K562 (cell line): Measurements from ENCODE around the gene TFF1. TPM values are rescaled to one million over a fixed set of nuclear protein-coding genes. Genes with fewer than 3 reads are reported as not detected.

Source experiments
- ATAC-seq: fragments of 200-7000 bp; cut with Tn5 transposase; 3 replicates; pipeline ENCODE4 v1.9.1; 2020; ENCODE audit warnings: moderate library complexity
- BruUV-seq: library from RNA; stranded (reverse); fragments of 400-500 nt; replicated peaks from 2 replicates; lab custom pipeline; 2021; lab: Mats Ljungman, UMichigan
- CTCF ChIA-PET: fragments of 300-600 bp; formaldehyde crosslinking; extraction: SDS; loops from one replicate; lab custom pipeline; 2021; ENCODE audit warnings: low intra/inter-chr PET ratio; lab: Yijun Ruan, JAX
- POLR2A ChIA-PET: fragments of 300-600, 350-650 bp; sonication (Branson Sonifier 250); formaldehyde crosslinking; extraction: SDS; loops from one replicate; lab custom pipeline; 2021; ENCODE audit warnings: antibody characterized with exemption, inconsistent platforms; lab: Yijun Ruan, JAX
- DNase-seq, 4 experiments: peaks; one replicate each; pipeline versions ENCODE4 v3.0.0 to v3.0.0-alpha.2; 2011 to 2018; ENCODE audit warnings: low spot score in 3 of 4, mixed read lengths in 3 of 4; ENCODE audit errors: extremely low read depth in 1 of 4
- FAIRE-seq: peaks from 2 replicates; lab custom pipeline; 2011; peaks lifted over from hg19 to GRCh38; lab: Jason Lieb, UNC
- H2AFZ ChIP-seq: 2 replicates; pipeline ENCODE4 v1.6.0; 2011; ENCODE audit warnings: low read depth, low read length, control low read depth, inconsistent platforms
- H3K27ac ChIP-seq: fragments of 200-600 bp; 3 replicates; pipeline ENCODE4 v1.8.0; 2011; ENCODE audit warnings: low read depth, mild to moderate bottlenecking, control low read depth, inconsistent platforms, low read length, moderate library complexity, mixed read lengths; ENCODE audit errors: extremely low read depth
- H3K27me3 ChIP-seq, 2 experiments: fragments of 300-600 bp in 1 of 2; 2 replicates in 1 of 2; 3 replicates in 1 of 2; pipeline versions ENCODE4 v1.6.0 to v1.8.0; 2011; ENCODE audit warnings: inconsistent platforms in 2 of 2, low read length in 2 of 2, mild to moderate bottlenecking in 1 of 2, mixed read lengths in 1 of 2, moderate library complexity in 1 of 2; ENCODE audit not compliant: control insufficient read depth in 2 of 2, insufficient read depth in 2 of 2
- H3K36me3 ChIP-seq: fragments of 300-600 bp; 3 replicates; pipeline ENCODE4 v1.8.0; 2011; ENCODE audit warnings: mild to moderate bottlenecking, low read length, inconsistent platforms; ENCODE audit not compliant: control insufficient read depth, insufficient read depth
- H3K4me1 ChIP-seq, 2 experiments: fragments of 200-600 bp in 1 of 2; replicated peaks in 1 of 2; 2 replicates in 1 of 2; 3 replicates in 1 of 2; pipeline versions ENCODE4 v1.5.1 to v1.8.0; 2011; ENCODE audit warnings: inconsistent platforms in 2 of 2, low read length in 2 of 2, mild to moderate bottlenecking in 1 of 2, mixed read lengths in 1 of 2, moderate library complexity in 1 of 2; ENCODE audit not compliant: control insufficient read depth in 2 of 2, insufficient read depth in 2 of 2
- H3K4me2 ChIP-seq: 2 replicates; pipeline ENCODE4 v1.6.1; 2011; ENCODE audit warnings: low read length, control low read depth, inconsistent platforms, mixed read lengths; ENCODE audit not compliant: insufficient read depth
- H3K4me3 ChIP-seq: fragments of 200-600 bp; sonication (generic), shearing (Covaris generic); 2 replicates; pipeline ENCODE4 v1.5.1; 2016; ENCODE audit warnings: control low read depth, inconsistent platforms
- H3K79me2 ChIP-seq: fragments of 200-600 bp; 3 replicates; pipeline ENCODE4 v1.8.0; 2011; ENCODE audit warnings: low read length, inconsistent platforms; ENCODE audit not compliant: control insufficient read depth, insufficient read depth
- H3K9ac ChIP-seq, 2 experiments: 2 replicates each; pipeline versions ENCODE4 v1.6.0 to v1.6.1; 2011; ENCODE audit warnings: low read depth in 2 of 2, low read length in 2 of 2, control low read depth in 1 of 2, inconsistent platforms in 1 of 2, mild to moderate bottlenecking in 1 of 2, mixed read lengths in 1 of 2; ENCODE audit not compliant: insufficient read depth in 1 of 2
- H3K9me1 ChIP-seq: one replicate; pipeline ENCODE4 v1.6.0; 2011; ENCODE audit warnings: inconsistent platforms, mild to moderate bottlenecking, low read length, moderate library complexity; ENCODE audit not compliant: control insufficient read depth, insufficient read depth
- H3K9me3 ChIP-seq: replicated peaks from 2 replicates; pipeline ENCODE4 v1.5.1; 2011; ENCODE audit warnings: low read depth, low read length, inconsistent platforms; ENCODE audit not compliant: control insufficient read depth, insufficient read depth
- H4K20me1 ChIP-seq: replicated peaks from 2 replicates; pipeline ENCODE4 v1.6.1; 2011; ENCODE audit warnings: low read length, inconsistent platforms, mixed read lengths; ENCODE audit not compliant: control insufficient read depth, insufficient read depth
- ELF2 ChIP-seq: fragments of 250-450 bp; sonication (Bioruptor Pico); IDR thresholded peaks from 2 replicates; pipeline ENCODE4 v1.5.0; 2021; ENCODE audit warnings: mild to moderate bottlenecking
- FIP1L1 ChIP-seq: fragments of 200-400 bp; formaldehyde crosslinking; IDR thresholded peaks from 2 replicates; pipeline ENCODE4 v1.6.1; 2018; ENCODE audit warnings: mild to moderate bottlenecking, low read depth, low read length; ENCODE audit not compliant: poor library complexity, severe bottlenecking
- FOXK2 ChIP-seq, 2 experiments: fragments of 450-650 bp; IDR thresholded peaks in 1 of 2; conservative IDR thresholded peaks in 1 of 2; 2 replicates each; pipeline ENCODE4 v1.6.1; 2016; ENCODE audit warnings: low read depth in 2 of 2, mild to moderate bottlenecking in 1 of 2
- HLTF ChIP-seq: fragments of 450-650 bp; IDR thresholded peaks from 2 replicates; pipeline ENCODE4 v1.6.1; 2016
- MAZ ChIP-seq, 2 experiments: fragments of 450-650 bp in 1 of 2; sonication (generic) in 1 of 2; formaldehyde crosslinking; IDR thresholded peaks in 1 of 2; conservative IDR thresholded peaks in 1 of 2; 2 replicates each; pipeline versions ENCODE4 v1.4.0 to v1.5.0; 2020; ENCODE audit warnings: mild to moderate bottlenecking in 1 of 2, missing genetic modification reagents in 1 of 2
- RBM25 ChIP-seq: fragments of 200-400 bp; formaldehyde crosslinking; IDR thresholded peaks from 2 replicates; pipeline ENCODE4 v1.6.1; 2018; ENCODE audit warnings: low read length, low read depth, moderate library complexity; ENCODE audit not compliant: severe bottlenecking
- XRCC5 ChIP-seq: fragments of 200-400 bp; formaldehyde crosslinking; IDR thresholded peaks from 2 replicates; pipeline ENCODE4 v1.6.1; 2017; ENCODE audit warnings: low read depth, mild to moderate bottlenecking, low read length
- ZNF282 ChIP-seq: sonication (generic); formaldehyde crosslinking; IDR thresholded peaks from 2 replicates; pipeline ENCODE4 v1.8.1; 2023; ENCODE audit warnings: missing genetic modification reagents
- ZNF347 ChIP-seq: fragments of 450-650 bp; formaldehyde crosslinking; IDR thresholded peaks from 2 replicates; pipeline ENCODE4 v1.4.0; 2020; ENCODE audit warnings: low read depth, mild to moderate bottlenecking, moderate library complexity
- ZNF592 ChIP-seq: fragments of 450-650 bp; IDR thresholded peaks from 2 replicates; pipeline ENCODE4 v1.6.1; 2017; ENCODE audit warnings: antibody characterized with exemption, mild to moderate bottlenecking
- ZNF609 ChIP-seq: sonication (generic); formaldehyde crosslinking; IDR thresholded peaks from 2 replicates; pipeline ENCODE4 v1.8.1; 2023; ENCODE audit warnings: missing genetic modification reagents, mild to moderate bottlenecking, borderline replicate concordance
- WGBS: fragments of 100-300 bp; shearing (Covaris generic); methylation state at CpG from one replicate; pipeline ENCODE4 v1.1.6; 2016; ENCODE audit warnings: low coverage, mixed read lengths; ENCODE audit not compliant: insufficient coverage; ENCODE audit errors: missing lambda C conversion rate; 5-methylcytosine and 5-hydroxymethylcytosine counted together
- in situ Hi-C: fragments of 300-500 bp; cut with MboI; formaldehyde crosslinking; loops from 4 replicates; pipeline ENCODE4 v1.15.0; 2018; ENCODE audit warnings: inconsistent platforms, mixed read lengths
- intact Hi-C: fragments of 100-400 bp; cut with micrococcal nuclease; formaldehyde crosslinking; loops from 2 replicates; pipeline ENCODE4 v1.14.2; 2022
- polyA plus RNA-seq, 8 experiments: library from polyadenylated mRNA; depleted of rRNA in 4 of 8; stranded (reverse) in 5 of 8; unstranded in 3 of 8; fragments of >200 nt; fragmentation: Nextera tagmentation in 2 of 8; fragmentation: Illumina TruSeq in 1 of 8; extraction: Ambion mirVana in 2 of 8; extraction: Trizol in 1 of 8; gene quantifications; 2 replicates each; pipeline versions ENCODE4 v1.2.1 to v1.2.3, GENCODE V29; 2011 to 2014; ENCODE audit warnings: inconsistent platforms in 1 of 8, missing spikeins in 1 of 8
- total RNA-seq, 7 experiments: library from RNA; depleted of rRNA in 6 of 7; stranded (reverse); fragments of >200 nt in 6 of 7; fragmentation: Illumina TruSeq in 2 of 7; extraction: Trizol in 2 of 7; gene quantifications; 2 replicates each; pipeline versions ENCODE4 v1.2.1 to v1.2.3, GENCODE V29; 2011 to 2021; ENCODE audit warnings: low replicate concordance in 1 of 7

Gene TFF1
- total and polyA plus RNA-seq, 9 of the 15 experiments (the other 6 are each of a cell fraction or from before 2014, with no cell fraction given), result 0.31 TPM; not detected in 8

- TF ChIP-seq XRCC5 (no peak), MAZ (CRISPR knock-in tag; conservative IDR thresholded peaks at IDR 0.05 in 1 of 2, IDR thresholded peaks at IDR 0.05 in 1 of 2) (no peak), RBM25 (no peak), FOXK2 (conservative IDR thresholded peaks at IDR 0.05 in 1 of 2, IDR thresholded peaks at IDR 0.05 in 1 of 2; ENCODE audit: low read depth in 2 of 2) (no peak), FIP1L1 (no peak), ELF2 (CRISPR knock-in tag) (no peak)
- TF ChIP-seq, all 486 proteins: peak for 0
Observed at GRCh38 chr21:42395905-42396651, 29.7 kb upstream of the TFF1 start, which contains the start of gene TMPRSS3 (continued).

- Histone ChIP-seq H3K36me3 (no peaks in the 10 kb centered on the region), H3K4me3 (no peak overlapping the region), H3K27me3 (peaks cover 0 to 7% of the 10 kb centered on the region in 2 experiments; a peak in 3 of 5 replicates), H3K4me2 (no peak overlapping the region), H3K27ac (no peak overlapping the region), H3K9me1 (no peaks in the 10 kb centered on the region), H2AFZ (no peak overlapping the region), H3K79me2 (no peaks in the 10 kb centered on the region), H3K9ac (no peak overlapping the region), H3K4me1 (peaks cover 8 to 16% of the 10 kb centered on the region in 2 experiments; a peak in 3 of 5 replicates), H4K20me1 (no peaks in the 10 kb centered on the region), H3K9me3 (no peaks in the 10 kb centered on the region)
- DNase-seq (no peak), FAIRE-seq (no peak), ATAC-seq (no peak)
- in situ Hi-C loops (no loop called here), intact Hi-C loops (no loop called here)
- POLR2A ChIA-PET, result interaction anchor here (0.8 kb wide), 1 partner anchor 23 kb away, joined by 3 read pairs; no protein-coding TSS in a partner anchor
- CTCF ChIA-PET, result no interaction called here
- no TSS peak for BruUV-seq
- WGBS, result 65% methylated on average over 11 of the region's 11 CpGs
- no peak for TF ChIP-seq ZNF347
- TF ChIP-seq ZNF609 (CRISPR knock-in tag), result no peak
- TF ChIP-seq ZNF282 (CRISPR knock-in tag), result no peak
- TF ChIP-seq ZNF592, result no peak
- TF ChIP-seq HLTF, result no peak
Observed at GRCh38 chr21:42395302-42395701, 29.0 kb upstream of the TFF1 start.
